ENCODE measurements around the gene CD180.

The CD180 gene

GRCh38 chr5:67235399-67236110 is 39.0 kb upstream of the CD180 start:
- Histone ChIP-seq H3K4me1 (ENCODE audit: insufficient read depth, poor library complexity, severe bottlenecking) (peaks cover 29% of the 10 kb centered on the region), H3K36me3 (ENCODE audit: low read depth) (no peaks in the 10 kb centered on the region), H3K9me3 (ENCODE audit: severe bottlenecking) (no peaks in the 10 kb centered on the region), H3K27me3 (ENCODE audit: insufficient read depth, poor library complexity, severe bottlenecking) (no peaks in the 10 kb centered on the region), H3K4me3 (ENCODE audit: severe bottlenecking) (no peak overlapping the region), H3K27ac (ENCODE audit: poor library complexity, severe bottlenecking) (peak overlapping the region; percentile 53)
- TF ChIP-seq, protein P1, sequence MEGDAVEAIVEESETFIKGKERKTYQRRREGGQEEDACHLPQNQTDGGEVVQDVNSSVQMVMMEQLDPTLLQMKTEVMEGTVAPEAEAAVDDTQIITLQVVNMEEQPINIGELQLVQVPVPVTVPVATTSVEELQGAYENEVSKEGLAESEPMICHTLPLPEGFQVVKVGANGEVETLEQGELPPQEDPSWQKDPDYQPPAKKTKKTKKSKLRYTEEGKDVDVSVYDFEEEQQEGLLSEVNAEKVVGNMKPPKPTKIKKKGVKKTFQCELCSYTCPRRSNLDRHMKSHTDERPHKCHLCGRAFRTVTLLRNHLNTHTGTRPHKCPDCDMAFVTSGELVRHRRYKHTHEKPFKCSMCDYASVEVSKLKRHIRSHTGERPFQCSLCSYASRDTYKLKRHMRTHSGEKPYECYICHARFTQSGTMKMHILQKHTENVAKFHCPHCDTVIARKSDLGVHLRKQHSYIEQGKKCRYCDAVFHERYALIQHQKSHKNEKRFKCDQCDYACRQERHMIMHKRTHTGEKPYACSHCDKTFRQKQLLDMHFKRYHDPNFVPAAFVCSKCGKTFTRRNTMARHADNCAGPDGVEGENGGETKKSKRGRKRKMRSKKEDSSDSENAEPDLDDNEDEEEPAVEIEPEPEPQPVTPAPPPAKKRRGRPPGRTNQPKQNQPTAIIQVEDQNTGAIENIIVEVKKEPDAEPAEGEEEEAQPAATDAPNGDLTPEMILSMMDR (IDR thresholded peaks at IDR 0.05; ENCODE audit: poor library complexity, severe bottlenecking), result no peak
- ATAC-seq (ENCODE audit: low read depth) (no peak), DNase-seq (ENCODE audit: low spot score) (no peak)

GRCh38 chr5:67234671-67235176 is 38.1 kb upstream of the CD180 start:
- TF ChIP-seq, protein P1 (IDR thresholded peaks at IDR 0.05; ENCODE audit: poor library complexity, severe bottlenecking), result no peak
- H3K9me3 ChIP-seq (ENCODE audit: severe bottlenecking), result no peaks in the 10 kb centered on the region
- H3K4me1 ChIP-seq (ENCODE audit: insufficient read depth, poor library complexity, severe bottlenecking), result peaks cover 29% of the 10 kb centered on the region
- ATAC-seq (ENCODE audit: low read depth) (peak; percentile 60), DNase-seq (ENCODE audit: low spot score) (no peak)
- H3K27ac ChIP-seq (ENCODE audit: poor library complexity, severe bottlenecking), result peak overlapping the region; percentile 53
- no peaks in the 10 kb centered on the region for H3K27me3 ChIP-seq (ENCODE audit: insufficient read depth, poor library complexity, severe bottlenecking)
- no peaks in the 10 kb centered on the region for H3K36me3 ChIP-seq (ENCODE audit: low read depth)
- H3K4me3 ChIP-seq (ENCODE audit: severe bottlenecking), result no peak overlapping the region

DNA sequence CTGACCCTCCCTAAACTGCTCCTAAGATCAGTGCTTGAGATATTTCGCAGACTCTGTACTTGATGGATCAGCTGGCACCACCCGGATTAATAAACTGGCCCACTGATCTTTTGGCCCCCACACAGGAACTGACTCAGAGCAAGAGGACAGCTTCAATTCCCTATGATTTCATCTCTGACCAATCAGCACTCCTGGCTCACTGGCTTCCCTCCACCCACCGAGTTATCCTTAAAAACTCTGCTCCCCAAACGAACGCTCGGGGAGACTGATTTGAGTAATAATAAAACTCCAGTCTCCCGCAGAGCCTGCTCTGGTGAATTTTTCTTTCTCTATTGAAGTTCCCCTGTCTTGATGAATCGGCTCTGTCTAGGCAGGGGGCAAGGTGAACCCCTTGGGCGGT is 36.5 kb upstream of the CD180 start:
- Histone ChIP-seq H3K27me3 (ENCODE audit: insufficient read depth, poor library complexity, severe bottlenecking) (no peaks in the 10 kb centered on the region), H3K4me3 (ENCODE audit: severe bottlenecking) (no peak overlapping the region), H3K9me3 (ENCODE audit: severe bottlenecking) (no peaks in the 10 kb centered on the region), H3K27ac (ENCODE audit: poor library complexity, severe bottlenecking) (no peak overlapping the region), H3K36me3 (ENCODE audit: low read depth) (no peaks in the 10 kb centered on the region), H3K4me1 (ENCODE audit: insufficient read depth, poor library complexity, severe bottlenecking) (peaks cover 18% of the 10 kb centered on the region)
- TF ChIP-seq, protein P1 (IDR thresholded peaks at IDR 0.05; ENCODE audit: poor library complexity, severe bottlenecking), result no peak
- ATAC-seq (ENCODE audit: low read depth), result no peak
- no peak for DNase-seq (ENCODE audit: low spot score)

- H3K9me3 ChIP-seq (ENCODE audit: severe bottlenecking), result no peaks in the 10 kb centered on the region
- no peaks in the 10 kb centered on the region for H3K36me3 ChIP-seq (ENCODE audit: low read depth)
- DNase-seq (ENCODE audit: low spot score), result no peak
- H3K27ac ChIP-seq (ENCODE audit: poor library complexity, severe bottlenecking), result no peak overlapping the region
- no peaks in the 10 kb centered on the region for H3K4me1 ChIP-seq (ENCODE audit: insufficient read depth, poor library complexity, severe bottlenecking)
- no peaks in the 10 kb centered on the region for H3K27me3 ChIP-seq (ENCODE audit: insufficient read depth, poor library complexity, severe bottlenecking)
- H3K4me3 ChIP-seq (ENCODE audit: severe bottlenecking), result no peak overlapping the region
- ATAC-seq (ENCODE audit: low read depth), result no peak
- TF ChIP-seq, protein P1 (IDR thresholded peaks at IDR 0.05; ENCODE audit: poor library complexity, severe bottlenecking), result no peak
Measured at GRCh38 chr5:67223211-67223610, 26.6 kb upstream of the CD180 start.
